Measurements from ENCODE around the gene TRIM28. TPM values are rescaled to one million over a fixed set of nuclear protein-coding genes. Genes with fewer than 3 reads are reported as not detected.

TRIM28 gene
- total RNA-seq: 233 TPM
- long read RNA-seq, transcript TRIM28-213 (4 exons, 714 nt): minor isoform, 14 of 271 reads
- long read RNA-seq, transcript TRIM28-201 (17 exons, 2,960 nt): major isoform, 164 of 271 reads
- long read RNA-seq, partial matches to known transcripts: 79 of 271 reads
- long read RNA-seq, other reads (novel, unspliced or antisense): 14 of 271 reads

DNA sequence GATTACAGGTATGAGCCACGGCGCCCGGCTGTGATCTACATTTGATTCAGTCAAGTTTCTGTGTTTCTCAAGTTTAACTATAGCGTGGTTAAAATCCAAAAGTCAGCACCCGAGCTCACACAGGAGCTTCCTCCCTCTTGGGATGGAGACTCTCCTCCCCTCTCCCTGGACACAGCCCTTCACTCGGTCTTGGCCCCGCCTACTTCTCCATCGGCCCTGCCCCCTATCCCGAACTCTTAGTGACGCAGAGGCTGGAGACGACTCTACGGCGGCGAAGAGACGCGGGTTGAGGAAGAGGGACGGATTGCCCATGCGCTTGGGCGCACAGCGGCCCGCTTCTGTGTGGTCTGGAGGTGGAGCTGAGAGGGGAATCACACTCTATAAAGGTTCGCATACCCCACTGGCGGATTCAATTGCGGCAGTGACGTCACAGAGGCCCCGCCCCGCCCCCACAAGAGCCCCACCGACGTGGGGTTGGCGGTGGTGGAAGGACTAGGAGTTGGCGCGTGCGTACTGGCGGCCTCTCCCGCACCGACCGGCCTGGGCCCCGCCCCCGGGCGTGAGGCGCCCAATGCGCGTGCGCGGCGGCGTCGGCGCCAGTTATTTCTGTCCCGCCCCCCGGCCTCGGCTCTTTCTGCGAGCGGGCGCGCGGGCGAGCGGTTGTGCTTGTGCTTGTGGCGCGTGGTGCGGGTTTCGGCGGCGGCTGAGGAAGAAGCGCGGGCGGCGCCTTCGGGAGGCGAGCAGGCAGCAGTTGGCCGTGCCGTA, at the start of gene TRIM28:
Gene TRIM28 (plus strand): TSS at position 239 of the 765 bp plus-strand sequence. CDS start 694 bp downstream, outside the sequence.
- peaks cover 36% of the 10 kb centered on the region for H3K36me3 ChIP-seq
- H3K4me3 ChIP-seq: peak within 1 kb of the TSS; percentile 79
- ATAC-seq (peak; percentile 97 to 98), DNase-seq (peak; percentile 98)
- H3K4me1 ChIP-seq: peaks cover 26% of the 10 kb centered on the region
- intact Hi-C loops (cut with DNase I): no loop called here
- TF ChIP-seq, protein P1, sequence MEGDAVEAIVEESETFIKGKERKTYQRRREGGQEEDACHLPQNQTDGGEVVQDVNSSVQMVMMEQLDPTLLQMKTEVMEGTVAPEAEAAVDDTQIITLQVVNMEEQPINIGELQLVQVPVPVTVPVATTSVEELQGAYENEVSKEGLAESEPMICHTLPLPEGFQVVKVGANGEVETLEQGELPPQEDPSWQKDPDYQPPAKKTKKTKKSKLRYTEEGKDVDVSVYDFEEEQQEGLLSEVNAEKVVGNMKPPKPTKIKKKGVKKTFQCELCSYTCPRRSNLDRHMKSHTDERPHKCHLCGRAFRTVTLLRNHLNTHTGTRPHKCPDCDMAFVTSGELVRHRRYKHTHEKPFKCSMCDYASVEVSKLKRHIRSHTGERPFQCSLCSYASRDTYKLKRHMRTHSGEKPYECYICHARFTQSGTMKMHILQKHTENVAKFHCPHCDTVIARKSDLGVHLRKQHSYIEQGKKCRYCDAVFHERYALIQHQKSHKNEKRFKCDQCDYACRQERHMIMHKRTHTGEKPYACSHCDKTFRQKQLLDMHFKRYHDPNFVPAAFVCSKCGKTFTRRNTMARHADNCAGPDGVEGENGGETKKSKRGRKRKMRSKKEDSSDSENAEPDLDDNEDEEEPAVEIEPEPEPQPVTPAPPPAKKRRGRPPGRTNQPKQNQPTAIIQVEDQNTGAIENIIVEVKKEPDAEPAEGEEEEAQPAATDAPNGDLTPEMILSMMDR (IDR thresholded peaks at IDR 0.05): no peak
- no peaks in the 10 kb centered on the region for H3K27me3 ChIP-seq (ENCODE audit: low read depth)
- peak within 1 kb of the TSS; percentile 99 for H3K27ac ChIP-seq
- H3K9me3 ChIP-seq: no peaks in the 10 kb centered on the region

DNA sequence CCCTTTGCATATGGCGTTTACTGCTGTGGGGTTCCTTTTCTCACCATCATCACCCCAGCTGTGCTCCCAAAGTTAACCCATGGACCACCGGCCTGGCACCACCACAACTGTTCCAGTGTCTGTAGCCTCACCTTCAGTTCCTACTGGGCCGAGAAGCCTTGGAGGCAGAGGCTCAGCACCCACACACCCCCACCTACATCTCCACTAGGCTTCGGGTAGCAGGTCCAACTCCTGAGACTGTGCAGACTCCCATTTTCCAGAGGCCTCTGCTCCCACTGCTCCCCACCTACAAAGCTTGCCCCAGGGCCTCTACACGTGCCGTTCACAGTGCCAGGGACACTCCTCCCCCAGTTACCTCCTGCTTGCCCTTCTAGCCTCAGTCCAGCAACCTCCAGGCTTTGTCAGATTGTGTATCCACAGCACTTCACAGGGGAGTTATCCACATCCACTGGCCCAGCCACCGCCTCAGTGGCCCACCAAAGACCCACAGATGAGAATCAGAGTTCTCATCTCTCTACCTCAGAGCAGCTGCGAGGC, 46.2 kb upstream of the TRIM28 start:
- H3K27ac ChIP-seq: no peak overlapping the region
- H3K9me3 ChIP-seq: no peaks in the 10 kb centered on the region
- H3K27me3 ChIP-seq (ENCODE audit: low read depth): no peaks in the 10 kb centered on the region
- no peaks in the 10 kb centered on the region for H3K36me3 ChIP-seq
- ATAC-seq (no peak), DNase-seq (no peak)
- intact Hi-C loops (cut with DNase I): no loop called here
- H3K4me3 ChIP-seq: no peak overlapping the region
- H3K4me1 ChIP-seq: peaks cover 21% of the 10 kb centered on the region
- TF ChIP-seq, protein P1 (IDR thresholded peaks at IDR 0.05): no peak

DNA sequence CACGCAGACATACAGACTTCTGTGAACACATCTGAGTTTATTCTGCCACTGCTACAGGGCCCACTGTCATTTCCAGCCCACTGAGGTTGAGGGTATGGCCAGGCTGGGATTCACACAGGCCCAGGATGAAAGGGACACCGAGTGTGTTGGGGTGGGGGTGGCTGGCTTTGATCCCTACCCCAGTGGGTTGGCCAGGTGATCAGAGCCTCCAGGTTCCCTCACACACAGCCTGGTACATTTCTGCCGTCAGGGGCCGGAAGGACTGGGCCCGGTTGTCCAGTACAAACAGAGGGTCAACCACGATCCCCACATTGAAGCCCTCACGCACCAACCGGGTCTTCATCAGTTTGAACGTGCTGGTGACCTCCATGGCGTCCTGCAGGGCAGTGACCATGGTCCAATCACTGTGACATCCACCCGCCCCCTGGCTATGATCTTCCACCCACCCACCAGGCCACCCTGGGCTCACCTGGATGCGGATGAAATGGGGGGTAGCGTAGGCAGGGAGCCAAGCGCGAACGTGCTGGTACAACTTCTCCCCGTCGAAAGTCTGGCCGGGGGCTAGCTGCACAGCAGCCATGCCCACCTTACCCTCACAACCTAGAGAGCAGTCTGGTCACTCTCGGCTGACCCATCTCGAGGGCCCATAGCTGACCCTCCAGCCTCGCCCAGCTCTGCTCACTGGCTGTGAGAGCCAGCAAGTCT, 45.4 kb upstream of the TRIM28 start:
- peak; percentile 56 for DNase-seq
- Histone ChIP-seq H3K4me1 (peaks cover 21% of the 10 kb centered on the region), H3K36me3 (no peaks in the 10 kb centered on the region), H3K27ac (peak overlapping the region; percentile 85), H3K27me3 (ENCODE audit: low read depth) (no peaks in the 10 kb centered on the region), H3K4me3 (peak overlapping the region; percentile 65), H3K9me3 (no peaks in the 10 kb centered on the region)
- ATAC-seq: peak; percentile 4
- TF ChIP-seq, protein P1 (IDR thresholded peaks at IDR 0.05): no peak
- intact Hi-C loops (cut with DNase I): no loop called here

DNA sequence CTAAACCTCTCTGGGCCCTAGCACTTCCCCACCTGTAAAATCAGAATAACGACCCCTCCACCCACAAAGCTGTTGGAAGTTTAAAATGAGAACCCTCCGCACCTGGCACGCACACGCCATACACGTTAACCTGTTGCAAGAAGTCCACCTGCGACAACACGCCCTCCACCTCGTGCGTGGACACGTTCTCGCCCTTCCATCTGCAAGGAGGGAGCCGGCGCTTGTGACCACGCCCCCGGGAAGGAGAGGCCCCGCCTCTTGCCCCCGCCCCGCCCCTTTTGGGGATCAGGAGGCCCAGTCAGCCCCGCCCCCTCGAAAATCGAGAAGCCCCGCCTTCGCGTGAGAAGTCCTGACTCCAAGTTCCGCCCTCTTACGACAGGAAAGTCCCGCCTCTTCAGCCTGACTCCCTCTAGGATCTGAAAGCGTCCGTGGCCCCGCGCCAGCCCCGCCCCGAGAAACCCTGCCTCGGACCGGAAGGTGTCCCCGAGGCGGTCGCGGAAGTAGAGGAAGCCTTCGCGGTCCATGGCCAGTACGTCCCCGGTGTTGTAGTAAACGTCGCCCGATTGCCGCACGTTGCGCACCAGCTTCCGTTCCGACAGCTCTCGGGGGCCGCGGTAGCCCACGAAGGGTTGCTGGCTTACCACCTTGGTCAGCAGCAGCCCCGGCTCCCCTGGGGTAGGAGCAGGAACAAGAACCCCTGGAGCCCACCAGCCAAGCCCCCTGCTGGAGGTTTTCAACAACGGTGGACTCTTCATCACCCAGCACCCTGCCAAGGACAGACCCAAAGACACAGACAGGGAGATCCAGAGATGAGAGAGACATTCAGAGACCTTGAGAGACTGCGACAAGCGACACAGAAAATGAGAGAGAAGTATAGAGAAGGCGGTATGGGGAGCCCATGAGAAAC, 44.6 kb upstream of the TRIM28 start:
- ATAC-seq (peak; percentile 98), DNase-seq (peak; percentile 100)
- Histone ChIP-seq H3K27me3 (ENCODE audit: low read depth) (no peaks in the 10 kb centered on the region), H3K4me1 (peaks cover 21% of the 10 kb centered on the region), H3K27ac (peak overlapping the region; percentile 85), H3K9me3 (no peaks in the 10 kb centered on the region), H3K4me3 (peak overlapping the region; percentile 65), H3K36me3 (no peaks in the 10 kb centered on the region)
- TF ChIP-seq, protein P1 (IDR thresholded peaks at IDR 0.05): no peak
- intact Hi-C loops (cut with DNase I): no loop called here
